NCI-H2196 treated with DMSO at 0.1 percent for 48 hours (cell line): ENCODE measurements around the gene TUB.

Source experiments
- DNase-seq: peaks from one replicate; lab custom pipeline; 2025; ENCODE audit not compliant: unreplicated experiment; lab: John Stamatoyannopoulos, UW

The TUB gene

GRCh38 chr11:8105133-8105532 lies 24.1 kb downstream of the TUB start:
- DNase-seq = no peak

DNA sequence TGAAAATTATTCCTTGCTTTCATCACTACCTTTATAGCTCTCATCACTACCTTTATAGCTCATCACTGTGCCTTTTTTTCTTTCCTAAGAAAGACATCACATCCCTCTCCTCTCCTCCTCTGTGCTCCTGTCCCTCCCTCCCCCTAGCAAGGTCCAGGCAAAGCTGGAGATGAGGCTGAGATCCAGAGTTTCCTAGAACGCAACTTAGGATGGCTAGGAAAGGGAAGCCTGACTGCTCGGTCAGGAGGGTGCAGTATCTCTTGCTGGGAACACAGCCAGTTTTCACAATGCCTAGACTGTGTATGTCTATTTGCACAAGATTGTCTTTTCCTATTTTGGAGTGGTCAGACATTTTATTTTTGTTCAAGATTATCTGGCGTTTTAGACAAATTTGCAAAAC lies 24.7 kb downstream of the TUB start:
- no peak for DNase-seq

DNA sequence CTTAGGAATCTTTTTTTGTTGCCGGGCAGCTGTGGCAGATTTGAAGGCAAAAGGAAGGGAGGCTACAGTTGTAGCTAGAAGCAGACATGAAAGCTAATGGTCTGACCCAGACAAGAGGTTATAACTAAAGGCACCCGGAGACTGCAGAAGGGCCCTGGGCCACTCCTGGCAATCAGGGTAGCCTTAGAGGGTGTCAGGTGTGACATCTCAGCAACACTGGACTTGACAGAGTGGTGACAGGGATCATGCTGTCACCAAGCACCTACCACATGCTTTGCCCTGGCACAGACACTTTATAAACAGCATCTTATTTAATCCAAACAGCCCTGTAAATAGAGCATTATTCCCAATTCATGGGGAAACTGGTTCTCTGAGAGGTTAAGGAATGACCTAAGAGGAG lies 25.7 kb downstream of the TUB start:
- DNase-seq = no peak

GRCh38 chr11:8107642-8108041 lies 26.6 kb downstream of the TUB start:
- no peak for DNase-seq

DNA sequence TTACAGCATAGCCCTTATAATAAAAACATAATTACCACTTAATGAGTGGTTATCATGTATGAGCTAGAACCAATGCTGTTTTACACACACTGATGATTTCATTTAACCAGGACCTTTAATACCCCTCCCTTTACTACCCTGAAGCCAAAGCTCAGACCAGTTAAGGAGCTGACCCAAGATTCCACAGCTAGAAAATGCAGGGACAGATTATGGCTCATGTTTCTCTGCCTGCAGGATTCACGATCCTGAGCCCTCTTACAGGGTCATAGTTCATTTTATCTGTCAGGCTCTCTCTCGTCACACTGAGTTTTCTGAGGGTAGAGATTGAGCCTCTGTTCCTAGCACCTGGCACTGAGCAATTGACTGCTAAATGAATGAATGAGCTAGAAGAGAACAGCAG lies 27.4 kb downstream of the TUB start:
- no peak for DNase-seq

DNA sequence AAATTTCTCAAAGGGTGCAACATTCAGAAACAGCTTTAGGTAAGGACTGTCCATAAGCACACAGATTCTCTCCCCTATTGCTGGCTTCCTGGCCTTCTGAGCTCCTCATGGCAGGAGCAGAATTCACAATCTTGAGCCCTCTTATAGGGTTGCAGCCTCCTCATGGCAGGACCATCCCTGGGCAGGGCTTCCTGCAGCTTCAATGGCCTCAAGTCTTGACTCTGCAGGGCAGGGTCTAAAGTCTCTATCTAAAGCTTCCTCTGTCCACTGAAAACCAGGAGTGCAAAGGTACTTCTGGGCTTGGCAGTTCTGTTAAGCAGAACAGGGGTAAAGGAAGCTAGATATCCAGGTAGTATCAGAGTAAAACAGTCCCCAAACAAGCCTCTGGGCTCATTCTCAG lies 28.7 kb downstream of the TUB start:
- DNase-seq = no peak

DNA sequence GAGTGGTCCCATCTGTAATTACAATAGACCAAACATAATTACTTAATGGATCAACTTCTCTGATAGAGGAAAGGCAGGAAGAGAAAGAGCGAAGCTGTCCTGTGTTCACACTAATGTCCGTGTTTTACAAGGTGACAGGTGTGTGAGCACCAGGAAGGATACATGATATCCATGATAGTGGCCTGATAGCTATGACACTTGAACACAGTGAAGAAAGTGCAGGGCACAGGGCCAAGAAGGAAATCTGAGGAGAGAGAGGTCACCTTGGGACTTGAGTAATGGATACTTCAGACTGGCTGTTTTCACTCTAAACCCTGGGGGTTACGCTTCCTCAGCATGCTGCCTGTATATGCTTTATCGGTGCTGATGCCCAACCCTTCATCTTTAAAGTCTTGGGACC lies 29.4 kb downstream of the TUB start:
- DNase-seq = no peak

DNA sequence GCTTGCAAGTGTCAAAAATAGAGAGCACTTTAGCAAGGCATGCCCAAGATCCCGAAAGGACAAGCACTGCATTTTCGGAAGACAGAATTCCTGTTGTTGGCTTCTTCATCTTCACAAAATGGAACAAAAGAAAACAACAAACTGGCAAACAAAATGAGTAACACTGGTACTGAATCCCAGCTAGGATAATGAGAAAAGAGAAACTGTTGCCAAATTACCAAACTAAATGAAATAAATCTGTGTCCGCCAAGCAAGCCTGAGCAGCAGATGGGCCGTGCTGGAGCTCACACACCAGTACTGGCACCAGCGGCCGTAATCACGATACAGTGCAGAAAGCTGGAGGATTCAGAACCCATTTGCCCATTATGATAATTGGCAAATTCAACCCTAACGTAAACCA lies 30.6 kb downstream of the TUB start:
- no peak for DNase-seq

- DNase-seq = no peak
Observed at GRCh38 chr11:8122173-8122764, 41.3 kb downstream of the TUB start.

DNA sequence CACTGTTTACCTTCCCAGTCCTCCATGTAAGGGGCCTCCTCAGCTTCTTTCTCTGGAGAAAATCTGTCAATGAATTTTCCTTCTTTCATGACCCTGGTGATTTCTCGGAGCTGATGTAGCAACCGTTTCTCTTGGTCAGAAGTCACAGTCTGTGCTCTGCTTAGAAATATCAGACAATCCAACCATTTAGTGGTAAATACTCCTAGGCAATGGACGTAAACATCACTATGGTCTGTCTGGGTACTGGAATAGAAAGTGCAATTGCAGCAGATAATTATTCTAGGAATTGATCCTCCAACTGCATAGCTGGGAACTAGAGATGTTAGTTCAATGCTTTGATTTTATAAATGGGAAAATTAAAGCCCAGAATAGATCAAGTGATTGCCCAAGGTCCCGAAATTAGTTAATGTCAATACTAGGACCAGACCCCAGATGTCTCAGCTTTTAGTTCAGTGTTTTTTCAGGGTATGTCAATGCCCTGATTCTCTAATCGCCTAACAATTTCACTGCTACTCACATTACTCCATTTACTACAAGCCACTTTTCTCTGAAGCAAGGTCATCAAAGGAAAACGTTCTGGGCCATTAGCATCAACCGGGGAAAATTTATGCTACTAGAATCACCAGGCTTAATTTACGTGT lies 45.8 kb downstream of the TUB start:
- DNase-seq = no peak

GRCh38 chr11:8127447-8127846 lies 46.4 kb downstream of the TUB start:
- DNase-seq = no peak

DNA sequence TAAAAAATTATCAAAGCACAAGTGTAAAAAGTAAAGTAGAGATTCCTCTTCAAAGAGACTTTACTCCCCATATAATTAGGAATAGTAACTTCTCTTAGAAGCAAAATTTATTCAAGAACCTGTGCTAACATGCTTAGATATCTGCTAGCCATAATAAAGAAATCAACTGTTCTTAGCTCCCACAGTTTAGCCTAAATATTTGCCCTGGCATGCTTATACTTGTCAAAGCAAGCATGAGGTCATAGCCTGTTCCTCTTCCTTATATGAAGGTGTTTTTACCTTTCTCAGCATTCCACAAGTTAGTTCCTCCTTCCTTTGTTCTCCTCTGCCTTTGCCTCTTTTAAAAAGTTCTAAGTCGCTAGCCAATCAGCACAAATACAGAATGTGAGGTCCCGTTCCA lies 57.5 kb downstream of the TUB start:
- no peak for DNase-seq

DNA sequence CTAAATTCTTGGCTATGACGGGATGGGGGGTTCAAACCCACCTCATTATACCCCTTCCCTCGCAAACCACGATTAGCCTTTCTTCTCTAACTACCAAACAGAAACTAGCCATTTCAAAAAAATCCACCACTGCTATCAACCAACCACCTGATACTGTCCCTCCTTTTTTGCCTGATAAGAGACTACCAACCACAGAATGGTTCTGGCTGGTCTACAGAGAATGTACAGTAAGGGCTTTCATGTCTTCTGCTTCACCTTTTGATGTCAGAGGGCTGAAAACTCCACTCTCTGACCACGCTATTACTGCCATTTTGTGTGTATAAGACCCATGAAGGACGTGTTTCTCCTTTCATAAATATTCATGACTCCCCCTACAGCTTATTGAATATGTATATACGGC lies 68.7 kb downstream of the TUB start:
- DNase-seq = no peak
